Thyroid gland (tissue), 4 donors: Measurements from ENCODE around the gene TSHZ2.

Source experiments
- CTCF ChIP-seq, 6 experiments: fragments of 200-600 bp in 3 of 6; fragments of 450-650 bp in 3 of 6; sonication (generic) in 3 of 6; IDR thresholded peaks; one replicate each; pipeline ENCODE4 v1.5.1; 2016 to 2019; ENCODE audit warnings: antibody characterized with exemption in 6 of 6, mild to moderate bottlenecking in 2 of 6, inconsistent platforms in 1 of 6, moderate library complexity in 1 of 6
- POLR2A ChIP-seq, 2 donors: fragments of 450-650 bp; IDR thresholded peaks; one replicate each; pipeline ENCODE4 v1.6.1; 2017; ENCODE audit warnings: antibody characterized with exemption in 2 of 2, mild to moderate bottlenecking in 2 of 2, moderate library complexity in 1 of 2

GRCh38 chr20:53381568-53382262 lies 409.6 kb downstream of the TSHZ2 start:
- no peak for TF ChIP-seq POLR2A (IDR thresholded peaks at IDR 0.05)
- TF ChIP-seq CTCF (IDR thresholded peaks at IDR 0.05) = no peak
